Uterus (tissue), 4 donors: ENCODE results near the gene DHPS. TPM values are rescaled to one million over a fixed set of nuclear protein-coding genes. Genes with fewer than 3 reads are reported as not detected.
"Not testable (repeated sequence)": the region's sequence is repeated elsewhere in the genome, so short reads cannot be mapped to it uniquely, and the experiment has no call there.

Source experiments
- DNase-seq, 2 donors: peaks; one replicate each; pipeline ENCODE4 v3.0.0-alpha.2; 2019 to 2020
- H3K27ac ChIP-seq, 2 donors: fragments of 200-600 bp; sonication (generic); 1 replicate in 1 of 2; 2 replicates in 1 of 2; pipeline ENCODE4 v1.5.1; 2016 to 2018
- H3K27me3 ChIP-seq, 2 donors: fragments of 200-600 bp; sonication (generic); one replicate each; pipeline ENCODE4 v1.5.1; 2018 to 2019; ENCODE audit warnings: control low read depth in 1 of 2
- H3K36me3 ChIP-seq, 2 donors: fragments of 200-600 bp; sonication (generic); one replicate each; pipeline ENCODE4 v1.5.1; 2019; ENCODE audit warnings: control low read depth in 1 of 2
- H3K4me1 ChIP-seq, 2 donors: fragments of 200-600 bp; sonication (generic); one replicate each; pipeline ENCODE4 v1.5.1; 2018 to 2019; ENCODE audit warnings: control low read depth in 1 of 2
- H3K4me3 ChIP-seq, 2 donors: fragments of 200-600 bp; sonication (generic); 1 replicate in 1 of 2; 2 replicates in 1 of 2; pipeline ENCODE4 v1.5.1; 2018 to 2019; ENCODE audit warnings: mild to moderate bottlenecking in 1 of 2
- H3K9me3 ChIP-seq, 2 donors: fragments of 200-600 bp; sonication (generic); one replicate each; pipeline ENCODE4 v1.5.1; 2019; ENCODE audit warnings: control low read depth in 1 of 2
- POLR2A ChIP-seq, 2 donors: fragments of 450-650 bp; IDR thresholded peaks; one replicate each; pipeline ENCODE4 v1.6.1; 2016; ENCODE audit warnings: antibody characterized with exemption in 2 of 2, mild to moderate bottlenecking in 1 of 2, moderate library complexity in 1 of 2
- intact Hi-C: fragments of 100-400 bp; cut with DNase I; formaldehyde crosslinking; loops from one replicate; pipeline ENCODE4 v1.15.1; 2023; ENCODE audit warnings: low total_unique reads
- total RNA-seq, 4 donors: library from RNA; depleted of rRNA in 3 of 4; stranded (reverse); fragments of >200 nt in 3 of 4; gene quantifications; one replicate each; pipeline versions ENCODE4 v1.1.0 to v1.2.4, GENCODE V29; 2014 to 2023
- TF ChIP-seq, protein P1 (sequence below), 4 experiments: fragments of 200-600 bp in 2 of 4; fragments of 450-650 bp in 2 of 4; sonication (generic) in 2 of 4; IDR thresholded peaks; one replicate each; pipeline ENCODE4 v1.5.1; 2016 to 2019; ENCODE audit warnings: antibody characterized with exemption in 4 of 4, mild to moderate bottlenecking in 2 of 4, moderate library complexity in 1 of 4
- donor health status: DM: yes; HTN: yes; CAD: no.

The DHPS gene
- total RNA-seq, 4 donors from 2014 or later = 70.9 to 125 (median 97.1) TPM

DNA sequence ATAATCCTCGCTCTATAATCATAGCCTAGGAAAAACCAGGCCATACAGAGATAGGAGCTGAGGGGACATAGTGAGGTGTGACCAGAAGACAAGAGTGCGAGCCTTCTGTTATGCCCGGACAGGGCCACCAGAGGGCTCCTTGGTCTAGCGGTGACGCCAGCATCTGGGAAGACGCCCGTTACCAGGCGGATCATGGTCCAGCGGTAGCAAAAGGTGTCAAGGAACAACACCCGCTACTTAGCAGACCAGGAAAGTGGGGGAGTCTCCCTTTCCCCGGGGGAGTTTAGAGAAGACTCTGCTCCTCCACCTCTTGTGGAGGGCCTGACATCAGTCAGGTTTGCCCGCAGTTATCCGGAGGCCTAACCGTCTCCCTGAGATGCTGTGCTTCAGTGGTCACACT lies 30.4 kb upstream of the DHPS start:
- H3K9me3 ChIP-seq, intact Hi-C loops, DNase-seq, H3K27ac ChIP-seq, H3K4me1 ChIP-seq, H3K27me3 ChIP-seq, H3K4me3 ChIP-seq, H3K36me3 ChIP-seq: not testable (repeated sequence)
- TF ChIP-seq, protein P1, sequence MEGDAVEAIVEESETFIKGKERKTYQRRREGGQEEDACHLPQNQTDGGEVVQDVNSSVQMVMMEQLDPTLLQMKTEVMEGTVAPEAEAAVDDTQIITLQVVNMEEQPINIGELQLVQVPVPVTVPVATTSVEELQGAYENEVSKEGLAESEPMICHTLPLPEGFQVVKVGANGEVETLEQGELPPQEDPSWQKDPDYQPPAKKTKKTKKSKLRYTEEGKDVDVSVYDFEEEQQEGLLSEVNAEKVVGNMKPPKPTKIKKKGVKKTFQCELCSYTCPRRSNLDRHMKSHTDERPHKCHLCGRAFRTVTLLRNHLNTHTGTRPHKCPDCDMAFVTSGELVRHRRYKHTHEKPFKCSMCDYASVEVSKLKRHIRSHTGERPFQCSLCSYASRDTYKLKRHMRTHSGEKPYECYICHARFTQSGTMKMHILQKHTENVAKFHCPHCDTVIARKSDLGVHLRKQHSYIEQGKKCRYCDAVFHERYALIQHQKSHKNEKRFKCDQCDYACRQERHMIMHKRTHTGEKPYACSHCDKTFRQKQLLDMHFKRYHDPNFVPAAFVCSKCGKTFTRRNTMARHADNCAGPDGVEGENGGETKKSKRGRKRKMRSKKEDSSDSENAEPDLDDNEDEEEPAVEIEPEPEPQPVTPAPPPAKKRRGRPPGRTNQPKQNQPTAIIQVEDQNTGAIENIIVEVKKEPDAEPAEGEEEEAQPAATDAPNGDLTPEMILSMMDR (IDR thresholded peaks at IDR 0.05) = peak in 2 of 4 experiments; percentile 18 to 28

GRCh38 chr19:12711187-12711586 lies 29.5 kb upstream of the DHPS start:
- H3K9me3 ChIP-seq = no peaks in the 10 kb centered on the region
- no peaks in the 10 kb centered on the region for H3K27me3 ChIP-seq
- H3K27ac ChIP-seq = no peak overlapping the region
- no peaks in the 10 kb centered on the region for H3K36me3 ChIP-seq
- no peaks in the 10 kb centered on the region for H3K4me1 ChIP-seq
- DNase-seq = no peak
- intact Hi-C loops = no loop called here
- no peak for TF ChIP-seq POLR2A (IDR thresholded peaks at IDR 0.05)
- TF ChIP-seq, protein P1 (IDR thresholded peaks at IDR 0.05) = no peak
- H3K4me3 ChIP-seq = no peak overlapping the region

DNA sequence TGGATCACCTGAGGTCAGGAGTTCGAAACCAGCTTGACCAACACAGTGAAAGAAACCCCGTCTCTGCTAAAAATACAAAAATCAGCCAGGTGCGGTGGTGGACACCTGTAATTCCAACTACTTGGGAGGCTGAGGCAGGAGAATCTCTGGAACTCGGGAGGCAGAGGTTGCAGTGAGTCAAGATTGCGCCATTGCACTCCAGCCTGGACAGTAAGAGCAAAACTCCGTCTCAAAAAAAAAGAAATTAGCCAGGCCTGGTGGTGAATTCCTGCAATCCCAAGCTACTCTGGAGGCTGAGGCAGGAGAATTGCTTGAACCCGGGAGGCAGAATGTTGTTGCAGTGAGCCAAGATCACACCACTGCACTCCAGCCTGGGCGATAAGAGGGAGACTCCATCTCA lies 27.0 kb upstream of the DHPS start:
- Histone ChIP-seq H3K27ac (no peak overlapping the region), H3K36me3 (no peaks in the 10 kb centered on the region), H3K9me3 (no peaks in the 10 kb centered on the region), H3K27me3 (no peaks in the 10 kb centered on the region), H3K4me3 (no peak overlapping the region), H3K4me1 (no peaks in the 10 kb centered on the region)
- TF ChIP-seq, protein P1 (IDR thresholded peaks at IDR 0.05) = no peak
- TF ChIP-seq POLR2A (IDR thresholded peaks at IDR 0.05) = no peak
- no peak for DNase-seq
- intact Hi-C loops = no loop called here

GRCh38 chr19:12706332-12706718 lies 24.6 kb upstream of the DHPS start:
- intact Hi-C loops = no loop called here
- no peak for DNase-seq
- Histone ChIP-seq H3K27me3 (no peaks in the 10 kb centered on the region), H3K36me3 (no peaks in the 10 kb centered on the region), H3K4me3 (no peak overlapping the region), H3K9me3 (no peaks in the 10 kb centered on the region), H3K4me1 (no peaks in the 10 kb centered on the region), H3K27ac (no peak overlapping the region)
- TF ChIP-seq, protein P1 (IDR thresholded peaks at IDR 0.05) = no peak
- TF ChIP-seq POLR2A (IDR thresholded peaks at IDR 0.05) = no peak

- Histone ChIP-seq H3K27me3 (no peaks in the 10 kb centered on the region), H3K36me3 (no peaks in the 10 kb centered on the region), H3K27ac (no peak overlapping the region), H3K4me1 (no peaks in the 10 kb centered on the region), H3K4me3 (no peak overlapping the region), H3K9me3 (no peaks in the 10 kb centered on the region)
- no peak for TF ChIP-seq POLR2A (IDR thresholded peaks at IDR 0.05)
- TF ChIP-seq, protein P1 (IDR thresholded peaks at IDR 0.05) = no peak
- DNase-seq = no peak
- intact Hi-C loops = no loop called here
Observed at GRCh38 chr19:12705654-12706331, 24.1 kb upstream of the DHPS start.
